C4-2B (cell line): ENCODE results near the gene GSTT2.

ENCODE experiments used
- CTCF ChIP-seq: fragments of 450-650 bp; conservative IDR thresholded peaks from 2 replicates; pipeline ENCODE4 v1.5.1; 2017; ENCODE audit warnings: mild to moderate bottlenecking
- ZFX ChIP-seq: fragments of 450-650 bp; IDR thresholded peaks from 2 replicates; pipeline ENCODE4 v1.6.1; 2017

DNA sequence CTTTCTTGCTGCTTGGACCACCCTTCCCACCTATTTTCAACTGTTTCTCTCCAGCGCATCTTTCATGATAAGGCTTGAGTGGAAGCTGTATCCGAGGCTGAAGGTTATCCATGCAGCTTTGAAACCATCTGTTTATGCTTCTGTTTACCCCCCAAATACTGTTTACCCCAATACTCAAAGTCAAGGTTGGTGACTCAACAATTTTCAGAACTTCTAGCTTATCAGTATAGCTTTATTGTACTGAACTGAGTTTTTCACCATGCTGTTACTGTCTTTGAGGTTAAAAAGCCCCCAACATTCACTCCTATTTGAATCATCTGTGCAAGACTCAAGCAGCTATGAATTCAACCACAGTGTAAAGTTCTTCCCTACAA, 30.1 kb downstream of the GSTT2 start:
- TF ChIP-seq CTCF (no peak), ZFX (no peak)
